RKO (cell line): ENCODE measurements around the gene SMIM23.
"Not testable (repeated sequence)": the region's sequence is repeated elsewhere in the genome, so short reads cannot be mapped to it uniquely, and the experiment has no call there.

Experiments used
- DNase-seq: peaks from one replicate; pipeline ENCODE4 v3.0.0-alpha.2; 2016; ENCODE audit warnings: low spot score

Gene SMIM23

GRCh38 chr5:171773106-171773505 is 12.5 kb upstream of the SMIM23 start:
- DNase-seq = no peak

DNA sequence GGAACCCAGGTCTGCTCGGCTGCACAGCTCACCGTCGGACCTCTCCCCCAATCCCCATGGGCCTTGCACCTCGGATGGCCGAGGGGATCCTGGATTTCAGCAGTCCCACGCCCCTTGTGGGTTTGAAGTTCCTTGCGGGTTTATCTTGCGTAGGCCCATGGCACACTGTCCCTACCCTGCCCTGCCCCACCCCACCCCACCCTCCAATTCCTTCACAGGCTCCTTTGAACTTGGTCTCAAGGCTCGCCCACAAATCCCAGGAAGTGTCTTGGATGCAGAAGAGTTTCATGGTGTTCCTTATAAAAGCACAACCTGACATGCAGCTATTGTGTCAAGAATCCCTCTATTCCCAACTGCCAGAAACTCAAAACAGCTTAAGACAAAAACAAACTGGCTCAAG is 11.2 kb upstream of the SMIM23 start:
- no peak for DNase-seq

GRCh38 chr5:171776213-171776612 is 9.4 kb upstream of the SMIM23 start:
- no peak for DNase-seq

GRCh38 chr5:171776770-171777759 is 8.6 kb upstream of the SMIM23 start:
- no peak for DNase-seq

- DNase-seq = not testable (repeated sequence)
These were observed 3.9 kb upstream of the SMIM23 start for GRCh38 chr5:171781744-171782143.

DNA sequence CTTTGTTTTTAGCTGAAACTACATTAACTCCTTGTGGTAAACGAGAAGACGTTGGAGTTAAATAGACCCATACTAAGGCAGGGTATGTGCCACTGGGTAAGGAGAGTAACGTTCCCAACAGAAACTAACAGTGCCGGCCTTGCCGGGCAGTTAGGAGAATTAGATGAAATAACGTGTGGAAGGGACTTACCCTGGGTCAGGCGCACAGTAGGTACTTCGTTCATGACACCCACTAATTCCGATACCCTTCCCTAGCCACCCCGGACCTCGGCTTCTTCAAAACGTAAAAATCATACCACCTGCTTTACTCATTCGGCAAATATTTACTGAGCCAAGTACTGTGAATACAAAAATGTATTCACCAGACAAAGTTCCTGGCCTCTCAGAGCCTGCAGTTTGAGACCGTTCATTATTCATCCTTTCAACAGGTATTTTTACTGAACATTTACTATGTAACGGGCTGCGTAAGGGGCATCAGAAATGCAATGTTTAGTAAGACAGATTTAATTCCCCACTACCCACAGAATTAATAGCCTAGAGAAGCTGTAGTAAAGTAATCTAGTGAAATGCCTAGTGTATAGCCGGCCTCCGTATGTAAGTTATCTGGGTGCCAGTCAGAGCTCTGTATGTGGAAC is 3.2 kb upstream of the SMIM23 start:
- DNase-seq = no peak

DNA sequence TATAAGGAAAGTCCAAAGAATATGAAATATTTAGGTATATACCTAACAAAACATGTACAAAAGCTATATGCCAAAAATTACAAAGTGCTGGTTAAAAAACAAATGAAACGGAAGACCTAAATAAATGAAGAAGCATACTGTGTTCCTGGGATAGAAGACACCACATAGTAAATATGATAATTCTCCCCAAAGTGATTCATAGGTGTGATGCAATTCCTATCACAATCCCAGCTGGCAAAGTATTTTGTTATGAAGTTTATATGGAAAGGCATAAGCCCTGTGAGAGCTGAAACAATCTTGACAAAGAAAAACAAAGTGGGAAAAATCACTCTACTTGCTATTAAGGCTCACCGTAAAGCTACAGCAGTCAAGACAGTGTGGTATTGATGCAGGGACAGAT is 2.6 kb upstream of the SMIM23 start:
- DNase-seq = no peak

- no peak for DNase-seq
These were observed 3.7 kb downstream of the SMIM23 start for GRCh38 chr5:171789353-171789752.

GRCh38 chr5:171790408-171790807 is 4.8 kb downstream of the SMIM23 start:
- DNase-seq = no peak

DNA sequence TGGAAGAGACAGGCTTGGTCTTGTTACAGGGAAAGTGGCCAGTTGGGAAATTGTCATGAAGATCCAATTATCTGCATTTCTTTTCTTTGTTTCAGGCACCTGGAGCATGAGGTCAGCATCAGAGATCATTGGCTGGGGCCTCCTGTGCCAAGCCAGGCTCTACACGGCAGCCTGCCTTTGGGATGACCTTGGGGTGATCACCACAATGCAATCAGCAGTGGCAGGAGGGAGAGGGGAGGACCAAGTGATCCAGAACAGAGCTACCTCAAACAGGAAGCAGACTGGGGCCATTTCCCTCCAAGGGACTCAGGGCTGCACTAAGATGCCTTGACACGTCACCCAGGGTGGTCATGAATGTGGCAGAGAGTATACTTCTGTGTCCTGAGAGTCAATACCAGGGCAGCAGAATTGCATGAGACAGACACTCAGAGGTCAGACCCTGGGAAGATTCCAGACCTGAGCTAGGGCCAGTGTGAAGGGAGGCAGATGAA is 8.9 kb downstream of the SMIM23 start:
- no peak for DNase-seq

- DNase-seq = no peak
These were observed 9.8 kb downstream of the SMIM23 start for GRCh38 chr5:171795381-171795780.

DNA sequence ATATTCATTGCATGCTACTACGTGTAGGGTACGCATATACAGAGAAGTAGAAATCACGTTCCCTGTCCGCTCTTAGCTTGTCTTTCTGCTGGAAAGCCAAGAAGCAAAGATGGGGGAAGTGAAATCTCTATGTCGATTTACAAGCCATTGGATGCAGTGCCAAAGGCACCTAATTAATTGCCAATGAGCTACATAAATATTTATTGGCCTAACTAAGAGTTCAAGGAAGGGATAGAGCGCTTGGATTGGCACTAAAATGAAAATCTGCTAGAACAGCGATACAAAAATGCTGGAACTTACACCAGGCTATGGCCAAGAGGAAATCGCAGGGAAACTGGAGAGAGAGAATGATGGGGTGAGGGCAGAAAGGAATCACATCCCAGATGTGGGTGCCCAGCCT is 10.8 kb downstream of the SMIM23 start:
- DNase-seq = no peak

DNA sequence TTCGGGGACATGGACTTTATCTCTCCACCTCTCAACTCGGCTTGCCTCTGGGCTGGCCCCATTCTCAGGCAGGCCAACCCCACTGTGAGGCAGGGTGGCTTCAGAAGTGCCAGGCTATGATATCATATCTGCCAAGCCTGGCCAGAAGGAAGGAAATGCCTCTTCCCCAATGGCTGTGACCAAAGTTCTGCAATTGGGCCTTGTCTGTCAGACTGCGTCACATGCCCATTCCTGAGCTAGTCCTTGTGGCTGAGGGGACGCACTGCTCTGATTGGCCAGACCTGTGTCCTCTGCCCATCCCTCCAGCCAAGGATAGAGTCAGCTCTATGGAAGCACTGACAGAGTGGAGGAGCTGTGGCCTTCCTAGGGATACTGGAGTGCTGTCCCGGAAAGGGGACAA is 11.9 kb downstream of the SMIM23 start:
- DNase-seq = no peak

- no peak for DNase-seq
These were observed 12.8 kb downstream of the SMIM23 start for GRCh38 chr5:171798418-171798817.

GRCh38 chr5:171801839-171802238 is 16.2 kb downstream of the SMIM23 start:
- no peak for DNase-seq

DNA sequence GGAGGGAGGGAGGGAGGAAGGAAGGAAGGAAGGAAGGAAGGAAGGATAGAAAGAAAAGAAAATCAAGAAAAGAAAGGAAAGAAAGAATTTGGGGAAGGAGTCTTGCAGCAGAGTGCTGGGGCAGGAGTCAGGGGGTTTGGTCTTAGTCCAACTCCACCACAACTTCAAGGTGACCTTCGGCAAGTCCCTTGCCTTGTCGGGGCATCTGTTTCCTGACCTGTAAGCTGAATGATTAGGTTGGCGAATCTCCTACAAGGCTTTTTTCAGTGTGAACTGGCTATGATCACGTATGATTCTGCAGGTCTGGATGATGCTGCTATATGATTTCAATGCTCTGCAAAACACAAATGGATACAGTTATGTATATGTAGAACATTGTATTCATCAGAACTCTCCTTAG is 20.1 kb downstream of the SMIM23 start:
- DNase-seq = no peak

DNA sequence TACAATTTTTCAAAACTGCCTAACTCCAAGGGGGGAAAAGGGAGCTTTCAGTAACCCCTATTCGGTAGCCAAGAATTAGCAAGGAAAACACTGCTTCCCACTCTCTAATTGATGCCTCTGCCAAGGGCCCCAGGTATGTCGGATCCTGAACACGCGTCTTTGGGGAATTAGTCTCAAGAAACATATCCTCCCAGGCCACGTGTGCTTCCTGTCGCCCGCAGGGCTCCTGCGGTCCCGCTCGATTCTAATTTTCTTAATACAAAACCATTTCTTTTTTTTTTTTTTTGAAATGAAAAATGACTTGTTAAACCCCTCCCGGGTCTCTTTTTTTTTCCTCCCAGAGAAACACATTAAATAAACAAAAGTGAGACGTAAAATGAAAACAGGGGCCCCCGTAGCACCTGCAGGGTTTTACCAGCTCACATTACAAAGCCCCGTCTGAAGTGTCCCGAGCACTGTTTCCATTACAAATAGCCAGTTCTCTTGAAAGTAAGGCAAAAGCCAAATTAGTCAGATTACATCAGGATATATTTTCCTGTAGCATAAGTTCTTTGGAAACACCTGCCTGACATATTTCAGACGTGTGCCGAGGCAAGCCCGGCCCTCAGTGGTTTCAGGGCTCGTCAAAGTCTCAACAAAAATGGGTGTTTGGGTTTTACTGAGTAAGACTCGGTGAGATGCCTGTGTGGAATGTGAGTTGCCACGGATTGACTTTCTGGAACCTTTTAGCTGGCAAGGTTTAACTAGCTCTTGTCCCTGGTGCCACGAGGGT is 21.5 kb downstream of the SMIM23 start:
- no peak for DNase-seq

GRCh38 chr5:171808453-171808852 is 22.8 kb downstream of the SMIM23 start:
- DNase-seq = no peak

DNA sequence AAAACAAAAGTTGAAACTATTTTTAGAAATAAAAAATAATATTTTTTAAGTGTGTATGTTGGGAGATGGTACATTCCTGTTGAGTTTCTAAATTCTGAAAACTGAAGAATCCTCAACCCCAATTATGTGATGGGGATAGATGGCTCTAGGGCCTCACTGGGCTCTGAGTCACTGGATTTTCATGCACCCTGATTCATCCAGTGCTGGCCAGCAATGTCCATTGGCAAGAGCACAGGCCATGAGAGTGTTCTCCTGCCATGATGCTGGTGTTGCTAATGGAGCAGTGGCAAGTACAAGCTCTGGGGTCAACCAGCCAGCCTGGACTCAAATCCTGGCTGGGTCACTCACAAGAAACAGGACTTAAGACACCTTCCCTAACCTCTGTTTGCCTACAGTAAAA is 23.3 kb downstream of the SMIM23 start:
- DNase-seq = peak; percentile 36

GRCh38 chr5:171810227-171810626 is 24.6 kb downstream of the SMIM23 start:
- DNase-seq = no peak

DNA sequence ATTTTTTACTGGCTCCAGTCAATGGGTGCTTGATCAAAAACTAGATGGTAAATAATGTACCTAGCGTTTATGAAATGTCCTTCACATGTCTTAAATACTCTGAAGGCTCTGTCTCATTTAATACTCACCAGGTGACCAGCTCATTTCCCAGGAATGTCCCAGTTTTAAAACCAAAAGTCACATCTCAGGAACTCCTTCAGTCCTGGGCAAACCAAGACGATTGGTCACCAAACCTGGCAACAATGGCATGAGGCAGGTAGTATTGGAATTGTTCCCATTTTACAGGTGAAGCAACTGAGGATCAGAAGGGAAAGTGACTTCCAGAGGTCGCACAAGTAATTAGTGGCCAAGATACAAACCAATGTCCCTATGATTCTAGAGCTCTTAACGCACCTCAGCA is 27.7 kb downstream of the SMIM23 start:
- DNase-seq = no peak

- DNase-seq = no peak
These were observed 28.3 kb downstream of the SMIM23 start for GRCh38 chr5:171813813-171814490.
